GM21515 (cell line): ENCODE data around the gene NEK8.
"Not testable (repeated sequence)": the region's sequence is repeated elsewhere in the genome, so short reads cannot be mapped to it uniquely, and the experiment has no call there.

Experiments used
- ATAC-seq: cut with Tn5 transposase; IDR thresholded peaks from one replicate; pipeline ENCODE4 v1.9.1; 2021; ENCODE audit not compliant: unreplicated experiment

Gene NEK8

DNA sequence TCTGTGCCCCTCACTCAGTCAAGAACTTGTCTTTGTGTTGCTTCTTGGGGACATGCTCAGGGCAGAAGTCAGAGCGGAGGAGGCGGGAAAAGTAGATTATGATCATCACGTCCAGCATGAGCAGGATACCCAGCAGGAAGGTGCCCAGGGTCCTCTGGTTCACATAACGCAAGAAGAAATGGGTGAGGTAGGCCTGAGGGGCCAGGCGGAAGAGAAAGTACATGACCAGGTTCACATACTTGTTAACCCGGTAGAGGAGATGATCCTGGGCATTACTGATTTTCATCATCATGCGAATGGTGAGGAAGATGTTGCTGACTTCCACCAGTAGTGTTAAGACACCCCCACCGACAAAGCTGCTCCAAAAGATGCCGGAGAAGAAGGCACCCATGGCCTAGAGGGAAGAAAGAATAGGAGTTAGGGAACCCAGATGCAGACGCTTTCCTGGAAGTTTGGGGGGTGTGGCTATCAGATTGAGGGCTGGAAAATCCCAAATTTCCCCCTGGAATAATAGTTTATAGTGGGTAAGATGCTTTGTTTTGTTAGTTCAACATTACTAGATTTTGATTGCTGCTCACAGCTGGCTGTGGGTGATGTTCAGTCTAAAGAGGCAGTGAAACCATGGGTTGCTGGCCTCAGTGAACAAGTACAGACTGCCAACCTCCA is 4.0 kb upstream of the NEK8 start:
- ATAC-seq: no peak

DNA sequence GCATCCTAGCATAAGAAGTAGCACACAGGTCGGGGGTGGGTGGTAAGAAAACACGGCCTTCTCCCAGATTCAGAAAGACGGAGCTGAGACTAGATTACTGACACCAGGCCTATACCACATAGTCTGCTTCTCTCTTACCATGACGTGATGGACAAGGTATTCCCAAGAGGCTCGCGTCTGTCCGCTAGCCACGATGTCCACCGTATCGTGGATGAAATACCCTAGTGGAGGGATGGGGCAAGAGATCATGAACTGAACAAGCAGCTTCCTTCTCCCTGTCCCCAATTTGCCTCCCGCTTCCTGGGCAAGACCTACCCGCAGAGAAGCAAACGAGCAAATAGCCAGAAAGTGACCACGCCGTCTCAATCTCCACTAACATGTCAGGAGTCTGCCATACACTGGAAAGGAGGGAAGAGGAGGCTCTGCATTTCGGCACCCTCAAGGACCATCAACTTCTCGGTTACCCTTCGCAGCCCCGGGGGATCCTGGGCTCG is 3.4 kb upstream of the NEK8 start:
- no peak for ATAC-seq

DNA sequence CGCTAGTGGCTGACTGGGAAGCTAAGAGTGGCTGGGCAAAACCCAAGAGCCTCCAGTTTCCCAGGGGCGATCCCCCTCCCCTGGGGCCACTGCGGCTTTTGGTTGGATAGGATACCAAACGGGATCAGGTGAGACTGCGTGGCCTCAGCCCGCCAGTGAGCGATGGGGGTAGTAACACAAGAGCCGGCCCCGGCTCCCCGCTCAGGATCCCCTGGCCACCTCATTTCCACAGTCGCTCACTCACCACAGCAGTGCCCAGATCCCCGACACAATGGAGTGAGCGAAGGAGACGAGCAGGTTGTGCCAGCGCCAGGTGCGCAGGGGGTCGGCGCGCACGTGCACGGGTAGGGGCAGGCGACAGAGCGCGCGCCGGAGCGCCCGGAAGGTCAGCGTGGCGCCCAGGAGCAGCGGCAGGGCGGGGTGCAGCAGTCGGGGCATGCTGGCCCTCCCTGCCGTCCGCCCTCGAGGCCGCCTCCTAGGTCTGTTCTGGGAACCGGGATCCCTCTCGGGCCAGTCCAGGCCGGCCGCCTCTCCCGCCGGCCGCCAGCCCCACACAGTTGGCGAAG is 2.8 kb upstream of the NEK8 start:
- peak; percentile 2 for ATAC-seq

- ATAC-seq: peak; percentile 11
Measured at GRCh38 chr17:28726226-28726626, 2.4 kb upstream of the NEK8 start, which contains the start of gene TLCD1. TLCD1 (minus strand) TSS chr17:28726233; CDS start chr17:28726097, 136 bp downstream.

GRCh38 chr17:28726627-28727491 is 1.7 kb upstream of the NEK8 start:
- ATAC-seq: peak; percentile 34

- ATAC-seq: no peak
Measured at GRCh38 chr17:28729950-28730330, 1.4 kb downstream of the NEK8 start.

DNA sequence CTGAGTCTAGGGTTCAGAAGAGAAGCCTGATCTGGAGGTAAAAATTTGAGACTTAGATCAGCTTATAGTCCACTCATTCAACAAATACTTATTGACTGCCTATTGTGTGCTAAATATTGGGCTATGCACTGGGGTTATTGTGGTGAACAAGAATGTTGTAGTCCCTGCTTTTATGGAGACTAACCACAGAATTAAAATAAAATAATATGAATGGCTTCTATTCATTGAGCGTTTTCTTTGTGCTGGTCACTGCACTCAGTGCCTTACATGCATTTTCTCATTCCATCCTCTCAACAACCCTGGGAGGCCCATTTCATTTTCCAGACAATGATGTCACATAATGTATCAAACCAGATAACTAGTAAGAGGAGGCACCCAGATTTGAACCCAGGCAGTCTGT is 4.8 kb downstream of the NEK8 start:
- no peak for ATAC-seq

DNA sequence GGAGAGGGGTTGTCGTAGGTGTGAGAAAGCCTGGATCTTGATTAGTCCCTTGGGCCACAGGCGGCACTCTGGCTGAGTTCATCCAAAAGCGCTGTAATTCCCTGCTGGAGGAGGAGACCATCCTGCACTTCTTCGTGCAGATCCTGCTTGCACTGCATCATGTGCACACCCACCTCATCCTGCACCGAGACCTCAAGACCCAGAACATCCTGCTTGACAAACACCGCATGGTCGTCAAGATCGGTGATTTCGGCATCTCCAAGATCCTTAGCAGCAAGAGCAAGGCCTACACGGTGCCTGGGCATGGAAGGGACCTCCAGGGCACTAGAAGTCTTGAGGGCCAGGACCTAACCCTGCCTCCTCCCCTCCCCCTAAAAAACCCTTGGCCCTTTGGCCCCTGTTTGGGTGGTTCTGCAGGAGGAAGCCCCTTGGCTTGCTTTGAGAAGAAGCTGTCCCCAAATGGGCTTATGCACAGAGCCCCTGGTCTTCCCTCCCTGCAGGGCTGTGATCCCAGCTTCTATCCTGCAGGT is 6.2 kb downstream of the NEK8 start:
- no peak for ATAC-seq

DNA sequence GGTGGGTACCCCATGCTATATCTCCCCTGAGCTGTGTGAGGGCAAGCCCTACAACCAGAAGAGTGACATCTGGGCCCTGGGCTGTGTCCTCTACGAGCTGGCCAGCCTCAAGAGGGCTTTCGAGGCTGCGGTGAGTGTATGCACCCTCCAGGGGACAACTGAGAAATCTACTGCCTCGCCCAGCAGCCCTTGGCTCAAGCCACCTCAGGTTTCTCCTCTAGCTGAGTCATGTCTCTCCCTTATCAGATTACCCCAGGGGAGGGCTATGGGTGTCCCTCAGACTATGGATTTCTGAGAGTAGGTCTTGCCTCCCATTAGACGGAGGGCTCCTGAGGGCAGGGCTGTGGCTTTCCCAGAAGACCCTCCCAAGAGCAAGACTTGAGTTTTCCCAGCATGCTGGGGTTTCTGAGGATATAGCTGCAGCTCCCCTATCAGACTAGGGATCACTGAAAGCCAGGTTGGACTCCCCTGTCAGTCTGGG is 6.7 kb downstream of the NEK8 start:
- no peak for ATAC-seq

GRCh38 chr17:28735913-28736769 is 7.6 kb downstream of the NEK8 start:
- not testable (repeated sequence) for ATAC-seq

DNA sequence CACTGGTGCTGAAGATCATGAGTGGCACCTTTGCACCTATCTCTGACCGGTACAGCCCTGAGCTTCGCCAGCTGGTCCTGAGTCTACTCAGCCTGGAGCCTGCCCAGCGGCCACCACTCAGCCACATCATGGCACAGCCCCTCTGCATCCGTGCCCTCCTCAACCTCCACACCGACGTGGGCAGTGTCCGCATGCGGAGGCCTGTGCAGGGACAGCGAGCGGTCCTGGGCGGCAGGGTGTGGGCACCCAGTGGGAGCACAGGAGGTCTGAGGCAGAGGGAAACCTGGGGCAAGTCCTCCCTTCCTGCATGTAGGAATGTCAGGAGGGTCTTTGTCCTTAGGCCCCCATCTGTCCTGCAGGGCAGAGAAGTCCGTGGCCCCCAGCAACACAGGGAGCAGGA is 8.7 kb downstream of the NEK8 start:
- ATAC-seq: no peak

- ATAC-seq: peak; percentile 57
Measured at GRCh38 chr17:28737770-28738679, 9.4 kb downstream of the NEK8 start.

DNA sequence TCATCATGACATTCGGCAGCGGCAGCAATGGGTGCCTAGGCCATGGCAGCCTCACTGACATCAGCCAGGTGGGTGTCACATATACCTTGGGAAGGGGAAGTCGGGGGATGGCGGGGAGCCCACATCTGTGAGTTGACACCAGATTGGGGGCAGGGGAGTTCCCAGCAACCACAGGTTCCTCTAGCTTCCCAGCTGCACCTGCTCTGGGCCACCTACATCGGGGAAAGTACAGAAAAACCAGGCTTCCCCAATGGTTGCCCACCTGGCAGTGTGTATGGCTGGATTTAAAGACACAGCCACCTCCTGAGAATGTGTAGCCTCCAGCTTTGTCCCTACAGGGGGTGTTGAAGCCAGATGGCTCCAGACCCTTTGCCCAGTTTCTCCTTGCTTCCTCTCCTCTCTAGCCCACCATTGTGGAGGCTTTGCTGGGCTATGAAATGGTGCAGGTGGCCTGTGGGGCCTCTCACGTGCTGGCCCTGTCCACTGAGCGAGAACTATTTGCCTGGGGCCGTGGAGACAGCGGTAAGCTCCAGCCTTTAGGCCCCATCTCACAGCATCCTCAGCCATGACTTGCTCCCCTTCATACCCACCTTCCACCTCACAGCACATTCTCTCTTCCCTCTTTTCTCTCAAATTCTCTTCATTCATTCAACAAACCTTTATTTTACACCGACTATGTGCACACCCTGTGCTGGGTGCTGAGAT is 10.2 kb downstream of the NEK8 start:
- no peak for ATAC-seq

- no peak for ATAC-seq
Measured at GRCh38 chr17:28740406-28741357, 12.1 kb downstream of the NEK8 start.

DNA sequence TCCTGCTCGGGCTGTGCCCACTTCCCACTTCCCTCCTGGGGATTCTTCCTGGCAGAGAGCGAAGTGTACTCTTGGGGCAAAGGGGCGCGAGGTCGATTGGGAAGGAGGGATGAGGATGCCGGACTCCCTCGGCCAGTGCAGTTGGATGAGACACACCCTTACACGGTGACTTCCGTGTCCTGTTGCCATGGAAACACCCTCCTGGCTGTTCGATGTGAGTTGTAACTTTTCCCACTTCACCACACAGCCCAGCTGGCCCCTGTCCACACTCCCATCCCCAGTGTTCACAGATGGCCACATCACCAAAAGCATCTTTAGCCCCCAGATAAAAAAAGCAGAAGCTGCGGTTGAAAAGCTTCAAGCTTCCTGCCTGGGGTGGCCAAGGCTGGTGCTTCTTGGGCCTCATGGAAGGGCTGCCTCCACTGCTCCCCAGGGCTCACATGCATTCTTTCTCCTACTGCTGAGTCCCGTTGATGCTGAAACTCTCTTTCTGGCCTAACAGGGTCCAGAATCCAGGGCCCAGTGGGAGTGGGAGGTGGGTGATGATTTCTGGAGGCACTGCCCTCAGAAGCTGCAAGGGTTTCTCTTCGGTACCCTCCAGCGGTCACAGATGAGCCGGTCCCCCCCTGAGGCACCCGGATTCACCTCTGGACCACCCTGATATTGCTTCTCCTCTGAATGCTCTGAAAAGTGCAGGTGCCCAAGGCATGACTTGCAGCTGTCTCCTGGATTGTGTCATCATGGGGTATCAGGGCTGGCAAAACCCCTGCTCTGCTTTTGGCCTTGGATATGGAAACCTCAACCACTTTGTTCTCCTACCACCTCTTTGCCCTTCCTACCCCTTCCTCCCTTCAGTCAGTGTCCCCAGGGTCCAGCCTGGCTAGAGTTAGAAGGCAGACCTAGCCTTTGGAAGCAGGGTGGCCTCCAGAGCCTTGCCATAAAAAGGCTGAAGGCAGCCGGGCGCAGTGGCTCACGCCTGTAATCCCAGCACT is 13.1 kb downstream of the NEK8 start:
- ATAC-seq: no peak
